Adipocyte (in vitro differentiated cells): ENCODE data around the gene GPR82.

ENCODE experiments used
- DNase-seq: peaks from one replicate; pipeline ENCODE4 v3.0.0-alpha.2; 2015; ENCODE audit warnings: low read depth
- H3K27me3 ChIP-seq: replicated peaks from 2 replicates; pipeline ENCODE4 v1.7.0; 2013; ENCODE audit warnings: mild to moderate bottlenecking, low read length, moderate library complexity; ENCODE audit not compliant: control insufficient read depth, insufficient read depth
- H3K36me3 ChIP-seq: 2 replicates; pipeline ENCODE4 v1.7.0; 2013; ENCODE audit warnings: low read length, mild to moderate bottlenecking, moderate library complexity; ENCODE audit not compliant: control insufficient read depth, insufficient read depth, severe bottlenecking
- H3K4me1 ChIP-seq: 2 replicates; pipeline ENCODE4 v1.7.0; 2013; ENCODE audit warnings: mild to moderate bottlenecking, low read length, moderate library complexity; ENCODE audit not compliant: control insufficient read depth, insufficient read depth
- H3K4me3 ChIP-seq: 2 replicates; pipeline ENCODE4 v1.7.0; 2013; ENCODE audit warnings: mild to moderate bottlenecking, low read length, moderate library complexity
- H3K9ac ChIP-seq: 2 replicates; pipeline ENCODE4 v1.7.0; 2013; ENCODE audit warnings: mild to moderate bottlenecking, low read length, moderate library complexity
- H3K9me3 ChIP-seq: 2 replicates; pipeline ENCODE4 v1.7.0; 2013; ENCODE audit warnings: mild to moderate bottlenecking, low read length, moderate library complexity; ENCODE audit not compliant: control insufficient read depth

GPR82 gene

DNA sequence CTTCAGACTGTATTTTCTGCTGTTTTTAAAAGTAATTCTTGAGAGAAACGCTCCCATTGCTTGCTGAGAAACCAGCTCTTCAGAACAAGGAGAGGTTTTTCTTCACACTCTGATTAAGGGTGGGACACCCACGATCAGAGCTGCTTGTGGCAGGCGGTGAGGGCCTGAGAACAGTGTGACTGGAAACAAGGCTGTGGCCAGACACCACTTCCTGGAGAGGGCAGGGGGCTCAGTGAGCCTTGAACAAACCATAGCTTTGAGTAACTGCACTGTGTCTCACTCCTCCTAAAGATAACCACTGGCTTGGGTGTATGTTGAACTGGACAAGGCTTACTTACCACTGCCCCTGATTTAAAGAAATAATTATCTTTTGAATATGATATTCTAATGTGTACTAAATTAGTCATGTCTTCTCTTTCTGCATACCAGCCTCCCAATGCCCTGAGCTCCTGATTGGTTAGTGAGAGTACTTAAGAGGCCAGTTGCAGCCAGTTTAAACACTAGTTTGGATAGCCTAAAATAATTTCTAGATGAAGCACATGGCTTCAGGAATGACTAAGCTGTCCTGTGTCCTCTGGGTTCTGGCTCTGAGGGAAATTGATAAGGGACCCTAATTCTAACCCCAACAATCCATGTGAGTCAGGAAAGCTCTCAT is 3.7 kb upstream of the GPR82 start:
- H3K36me3 ChIP-seq = no peaks in the 10 kb centered on the region
- H3K9ac ChIP-seq = no peak overlapping the region
- H3K4me1 ChIP-seq = peaks cover 18% of the 10 kb centered on the region
- H3K9me3 ChIP-seq = peaks cover 21% of the 10 kb centered on the region
- DNase-seq = peak; percentile 2
- no peak overlapping the region for H3K4me3 ChIP-seq
- no peaks in the 10 kb centered on the region for H3K27me3 ChIP-seq

GRCh38 chrX:41721590-41721989 is 2.4 kb upstream of the GPR82 start:
- no peak for DNase-seq
- Histone ChIP-seq H3K27me3 (no peaks in the 10 kb centered on the region), H3K9me3 (peaks cover 20% of the 10 kb centered on the region), H3K4me3 (no peak overlapping the region), H3K9ac (no peak overlapping the region), H3K36me3 (no peaks in the 10 kb centered on the region), H3K4me1 (peaks cover 18% of the 10 kb centered on the region)

DNA sequence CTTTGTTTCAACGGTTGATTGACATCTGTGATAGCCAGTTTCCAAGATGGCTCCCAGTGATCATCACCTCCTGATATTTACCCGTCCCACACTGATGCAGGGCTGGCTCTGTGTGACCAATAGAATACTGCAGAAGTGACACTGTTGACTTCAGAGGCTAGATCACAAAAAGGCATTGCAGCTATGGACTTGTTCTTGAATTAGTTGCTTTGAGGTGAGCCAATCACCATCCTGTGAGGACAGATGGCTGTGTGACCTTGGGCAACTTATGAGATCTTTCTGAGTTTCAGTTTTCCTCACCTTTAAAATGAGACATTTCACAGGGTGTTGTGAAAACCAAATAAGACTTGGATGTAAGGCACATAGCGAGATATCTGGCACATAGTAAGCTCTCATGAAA is 1.8 kb upstream of the GPR82 start:
- no peaks in the 10 kb centered on the region for H3K36me3 ChIP-seq
- H3K4me1 ChIP-seq = peaks cover 18% of the 10 kb centered on the region
- no peak for DNase-seq
- peaks cover 14% of the 10 kb centered on the region for H3K9me3 ChIP-seq
- H3K9ac ChIP-seq = no peak overlapping the region
- H3K4me3 ChIP-seq = peak overlapping the region; percentile 30
- H3K27me3 ChIP-seq = no peaks in the 10 kb centered on the region

DNA sequence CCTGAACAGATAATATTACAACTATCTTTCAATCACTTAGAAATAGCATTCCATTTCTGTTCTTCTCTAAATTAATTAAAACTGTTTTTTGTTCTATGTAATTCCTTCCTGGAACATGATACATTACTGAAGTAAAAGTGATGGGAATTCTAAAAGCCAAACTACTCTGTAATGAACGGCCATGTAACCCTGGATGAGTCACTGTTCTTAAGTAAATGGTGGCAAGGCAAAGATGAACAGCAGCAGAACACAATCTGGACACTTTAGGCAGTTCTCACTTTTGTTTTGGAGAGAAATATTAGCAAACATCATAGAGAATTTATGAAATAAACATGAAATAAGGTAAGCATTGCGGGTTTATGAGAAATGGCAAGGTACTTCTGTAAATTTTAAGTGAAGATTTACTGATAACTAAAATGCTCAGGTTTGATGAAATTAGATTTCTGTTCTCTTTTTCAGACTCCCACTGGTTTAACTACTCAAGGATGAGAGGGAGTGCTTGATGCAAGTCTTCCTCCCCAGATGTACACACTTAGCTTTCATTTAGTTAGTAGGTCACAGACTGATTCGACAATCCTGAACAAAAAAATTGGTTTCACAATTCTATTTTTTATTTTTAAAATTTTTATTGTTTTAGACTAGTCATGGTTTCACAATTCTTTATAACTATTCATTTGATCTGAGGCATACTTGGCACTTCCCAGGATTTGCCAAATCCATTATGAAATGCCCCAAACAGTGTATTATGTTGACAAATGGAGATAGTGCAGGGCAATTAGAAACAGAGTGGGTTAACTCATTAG is 964 bp upstream of the GPR82 start:
- peaks cover 4% of the 10 kb centered on the region for H3K27me3 ChIP-seq
- H3K4me1 ChIP-seq = peaks cover 18% of the 10 kb centered on the region
- no peaks in the 10 kb centered on the region for H3K36me3 ChIP-seq
- H3K9me3 ChIP-seq = peaks cover 10% of the 10 kb centered on the region
- DNase-seq = peak; percentile 71
- peak overlapping the region; percentile 30 for H3K4me3 ChIP-seq
- H3K9ac ChIP-seq = peak overlapping the region; percentile 20

- Histone ChIP-seq H3K36me3 (no peaks in the 10 kb centered on the region), H3K4me1 (peaks cover 8% of the 10 kb centered on the region), H3K9me3 (no peaks in the 10 kb centered on the region), H3K4me3 (no peak overlapping the region), H3K27me3 (peaks cover 17% of the 10 kb centered on the region), H3K9ac (no peak overlapping the region)
- DNase-seq = no peak
These were observed 4.1 kb downstream of the GPR82 start for GRCh38 chrX:41728125-41728524.

DNA sequence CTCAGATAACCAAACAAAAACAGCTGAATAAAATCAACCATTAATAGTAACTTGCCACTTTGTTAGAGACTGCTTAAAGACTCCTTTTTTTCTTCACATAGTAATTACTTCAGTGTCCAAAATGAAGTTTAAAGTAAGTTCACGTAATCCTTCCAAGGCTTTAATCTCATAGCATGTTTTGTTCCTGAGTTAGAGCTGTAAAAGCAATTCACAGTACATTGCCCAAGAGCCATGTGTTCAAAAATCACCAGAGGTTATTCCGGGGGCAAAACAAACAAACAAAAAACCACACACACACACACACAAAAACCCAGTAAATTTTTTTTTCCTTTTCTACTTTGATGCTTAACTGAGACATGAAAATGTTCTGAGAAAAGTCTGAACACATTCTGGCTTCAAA is 6.1 kb downstream of the GPR82 start:
- peak; percentile 59 for DNase-seq
- H3K36me3 ChIP-seq = no peaks in the 10 kb centered on the region
- H3K27me3 ChIP-seq = peaks cover 17% of the 10 kb centered on the region
- no peak overlapping the region for H3K4me3 ChIP-seq
- H3K9ac ChIP-seq = no peak overlapping the region
- H3K4me1 ChIP-seq = peaks cover 13% of the 10 kb centered on the region
- H3K9me3 ChIP-seq = no peaks in the 10 kb centered on the region

DNA sequence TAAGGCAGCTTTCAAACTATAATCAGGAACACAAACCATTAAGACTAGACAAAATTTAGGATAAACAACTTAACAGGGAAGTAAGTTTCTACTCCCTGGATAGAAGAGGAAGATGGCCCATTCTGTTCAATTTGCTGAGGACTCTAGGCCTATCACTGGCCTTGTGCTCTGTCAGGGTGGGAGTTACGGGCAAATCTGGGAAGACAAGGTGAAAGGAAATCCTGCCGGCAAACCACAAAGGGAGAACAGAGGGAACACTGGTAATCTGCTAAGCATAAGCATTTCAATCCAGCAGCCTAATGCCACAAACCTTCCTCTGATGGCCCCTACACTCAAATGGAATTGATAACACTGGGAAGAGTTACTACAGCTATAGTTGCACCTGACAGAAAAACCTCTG is 8.3 kb downstream of the GPR82 start:
- peaks cover 17% of the 10 kb centered on the region for H3K27me3 ChIP-seq
- no peak overlapping the region for H3K9ac ChIP-seq
- no peaks in the 10 kb centered on the region for H3K36me3 ChIP-seq
- no peak overlapping the region for H3K4me3 ChIP-seq
- no peak for DNase-seq
- peaks cover 13% of the 10 kb centered on the region for H3K4me1 ChIP-seq
- H3K9me3 ChIP-seq = no peaks in the 10 kb centered on the region

DNA sequence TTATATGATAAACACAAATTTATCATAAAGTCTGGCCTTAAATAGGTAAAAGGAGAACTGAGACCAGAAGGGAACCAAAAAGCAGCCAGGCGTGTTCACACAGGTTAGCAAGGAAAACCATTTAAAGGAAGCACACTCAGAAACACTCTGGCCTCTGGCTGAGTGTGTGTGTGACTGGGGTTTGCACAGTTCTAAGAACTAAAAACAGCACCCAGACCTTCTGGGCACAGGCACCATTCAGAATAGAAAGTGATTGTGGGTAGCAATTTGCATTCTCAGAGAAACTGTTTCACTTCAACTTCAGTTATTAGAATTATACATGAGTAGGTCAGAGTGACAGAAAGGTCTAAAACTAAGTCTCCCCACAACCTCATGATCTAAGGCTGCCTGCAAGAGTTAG is 10.0 kb downstream of the GPR82 start:
- Histone ChIP-seq H3K9ac (no peak overlapping the region), H3K9me3 (no peaks in the 10 kb centered on the region), H3K36me3 (no peaks in the 10 kb centered on the region), H3K27me3 (peaks cover 13% of the 10 kb centered on the region), H3K4me1 (peaks cover 13% of the 10 kb centered on the region), H3K4me3 (no peak overlapping the region)
- DNase-seq = no peak

GRCh38 chrX:41734530-41734929 is 10.5 kb downstream of the GPR82 start:
- H3K4me3 ChIP-seq = no peak overlapping the region
- H3K36me3 ChIP-seq = no peaks in the 10 kb centered on the region
- no peaks in the 10 kb centered on the region for H3K9me3 ChIP-seq
- H3K27me3 ChIP-seq = peaks cover 13% of the 10 kb centered on the region
- peak; percentile 44 for DNase-seq
- H3K9ac ChIP-seq = no peak overlapping the region
- peaks cover 13% of the 10 kb centered on the region for H3K4me1 ChIP-seq

- Histone ChIP-seq H3K9me3 (no peaks in the 10 kb centered on the region), H3K9ac (no peak overlapping the region), H3K36me3 (no peaks in the 10 kb centered on the region), H3K4me1 (peaks cover 10% of the 10 kb centered on the region), H3K27me3 (peaks cover 4% of the 10 kb centered on the region), H3K4me3 (no peak overlapping the region)
- DNase-seq = no peak
These were observed 13.1 kb downstream of the GPR82 start for GRCh38 chrX:41737065-41737464.

DNA sequence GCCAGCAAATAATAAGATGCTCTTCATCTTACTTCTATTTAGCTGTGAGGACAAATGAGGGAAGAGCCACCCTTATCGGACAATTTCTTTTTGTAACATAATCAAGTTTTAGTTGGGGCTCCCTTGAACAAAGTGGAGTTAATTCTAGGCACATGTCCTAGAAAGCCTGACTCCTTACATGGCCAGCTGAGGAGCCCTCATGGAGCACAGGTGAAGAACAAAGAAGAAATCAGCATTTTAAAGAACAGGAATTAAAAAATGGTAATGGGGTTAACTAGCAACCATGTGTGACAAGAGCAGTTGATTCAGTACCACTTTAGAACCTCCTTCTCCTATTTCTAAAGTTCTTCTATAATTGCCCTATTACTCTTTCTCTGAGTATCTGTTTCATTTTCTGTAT is 15.9 kb downstream of the GPR82 start:
- DNase-seq = no peak
- Histone ChIP-seq H3K4me3 (no peak overlapping the region), H3K9me3 (no peaks in the 10 kb centered on the region), H3K36me3 (peaks cover 3% of the 10 kb centered on the region), H3K4me1 (no peaks in the 10 kb centered on the region), H3K9ac (no peak overlapping the region), H3K27me3 (no peaks in the 10 kb centered on the region)
